Measurements from ENCODE around the gene CTNND2.

GRCh38 chr5:11310158-11310557 is 594.1 kb downstream of the CTNND2 start:
- TF ChIP-seq CTCF (IDR thresholded peaks at IDR 0.05) (no peak), POLR2A (IDR thresholded peaks at IDR 0.05) (no peak)
